GM21515 (cell line): ENCODE data around the gene BLM.
"Not testable (repeated sequence)": the region's sequence is repeated elsewhere in the genome, so short reads cannot be mapped to it uniquely, and the experiment has no call there.

Source experiments
- ATAC-seq: cut with Tn5 transposase; IDR thresholded peaks from one replicate; pipeline ENCODE4 v1.9.1; 2021; ENCODE audit not compliant: unreplicated experiment

BLM gene

DNA sequence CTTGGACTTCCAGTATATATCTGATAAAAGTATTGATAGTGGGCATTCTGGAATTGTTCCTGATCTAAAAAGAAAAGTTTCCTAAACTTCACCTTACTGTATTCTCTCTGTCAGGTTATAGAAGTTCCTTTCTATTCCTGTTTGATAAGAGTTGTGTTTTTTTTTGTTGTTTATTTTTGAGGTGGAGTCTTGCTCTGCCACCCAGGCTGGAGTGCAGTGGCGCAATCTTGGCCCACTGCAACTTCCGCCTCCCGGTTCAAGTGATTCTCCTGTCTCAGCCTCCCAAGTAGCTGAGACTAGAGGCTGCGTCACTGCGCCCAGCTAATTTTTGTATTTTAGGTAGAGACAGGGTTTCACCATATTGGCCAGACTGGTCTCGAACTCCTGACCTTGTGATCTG is 13.1 kb downstream of the BLM start:
- no peak for ATAC-seq

DNA sequence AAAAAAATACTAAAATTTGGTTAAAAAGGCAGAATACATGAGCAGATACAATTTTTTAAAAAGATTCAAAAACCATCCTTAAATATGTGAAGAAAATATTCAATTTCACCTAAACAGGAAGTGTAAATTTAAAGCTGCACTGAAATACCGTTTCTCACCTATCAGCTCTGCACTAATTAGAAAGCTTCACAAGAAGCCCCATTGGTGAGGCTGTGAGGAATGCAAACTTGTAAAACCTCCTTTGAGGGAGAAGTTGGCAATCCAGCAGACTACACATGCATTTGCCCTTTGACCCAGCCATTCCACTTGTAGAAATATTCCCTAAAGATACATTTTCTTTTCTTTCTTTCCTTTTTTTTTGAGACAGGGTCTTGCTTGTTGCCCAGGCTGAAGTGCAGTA is 18.8 kb downstream of the BLM start:
- no peak for ATAC-seq

- not testable (repeated sequence) for ATAC-seq
These were observed 23.4 kb downstream of the BLM start for GRCh38 chr15:90740545-90740944.

GRCh38 chr15:90742087-90742486 is 24.9 kb downstream of the BLM start:
- no peak for ATAC-seq

DNA sequence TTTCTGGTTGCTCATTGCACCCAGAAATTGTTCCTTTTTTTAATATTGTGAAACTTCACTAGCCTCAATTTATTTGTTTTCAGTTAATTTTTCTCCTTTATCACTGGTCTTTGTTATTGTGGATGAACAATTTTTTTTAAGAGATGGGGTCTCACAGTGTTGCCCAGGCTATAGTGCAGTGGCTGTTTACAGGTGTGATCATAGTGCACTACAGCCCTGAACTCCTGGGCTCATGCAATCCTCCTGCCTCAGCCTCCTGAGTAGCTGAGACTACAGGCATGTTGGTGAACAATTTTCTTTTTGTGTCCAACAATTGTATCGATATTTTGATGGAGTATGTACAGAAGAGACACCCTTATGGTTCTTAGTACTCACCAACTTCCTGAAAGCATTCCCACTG is 26.3 kb downstream of the BLM start:
- no peak for ATAC-seq

- ATAC-seq, result no peak
These were observed 27.7 kb downstream of the BLM start for GRCh38 chr15:90744759-90745402.

DNA sequence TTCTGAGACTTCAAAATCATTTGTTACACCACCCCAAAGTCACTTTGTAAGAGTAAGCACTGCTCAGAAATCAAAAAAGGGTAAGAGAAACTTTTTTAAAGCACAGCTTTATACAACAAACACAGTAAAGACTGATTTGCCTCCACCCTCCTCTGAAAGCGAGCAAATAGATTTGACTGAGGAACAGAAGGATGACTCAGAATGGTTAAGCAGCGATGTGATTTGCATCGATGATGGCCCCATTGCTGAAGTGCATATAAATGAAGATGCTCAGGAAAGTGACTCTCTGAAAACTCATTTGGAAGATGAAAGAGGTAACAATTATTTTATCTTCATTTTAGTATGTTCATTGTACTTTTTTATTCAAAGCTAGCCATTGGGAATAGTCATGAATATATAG is 32.6 kb downstream of the BLM start:
- ATAC-seq, result peak; percentile 65

DNA sequence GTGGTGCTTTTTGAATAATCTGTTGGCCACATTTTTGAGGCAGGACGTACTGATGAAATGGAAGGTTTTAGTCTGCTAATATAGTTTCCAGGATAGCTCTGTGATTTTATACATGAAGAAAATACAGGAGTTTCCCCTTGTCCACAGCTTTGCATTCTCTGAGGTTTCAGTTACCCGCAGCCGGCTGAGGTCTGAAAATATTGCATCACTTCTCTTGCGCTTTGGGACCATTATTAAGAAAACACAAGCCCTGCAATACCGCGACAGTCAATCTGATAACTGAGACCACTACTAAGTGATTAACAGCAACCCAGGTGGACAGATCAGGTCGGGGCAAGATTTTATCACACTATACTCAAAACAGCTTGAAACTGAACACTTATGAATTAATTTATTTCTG is 33.0 kb downstream of the BLM start:
- ATAC-seq, result no peak

DNA sequence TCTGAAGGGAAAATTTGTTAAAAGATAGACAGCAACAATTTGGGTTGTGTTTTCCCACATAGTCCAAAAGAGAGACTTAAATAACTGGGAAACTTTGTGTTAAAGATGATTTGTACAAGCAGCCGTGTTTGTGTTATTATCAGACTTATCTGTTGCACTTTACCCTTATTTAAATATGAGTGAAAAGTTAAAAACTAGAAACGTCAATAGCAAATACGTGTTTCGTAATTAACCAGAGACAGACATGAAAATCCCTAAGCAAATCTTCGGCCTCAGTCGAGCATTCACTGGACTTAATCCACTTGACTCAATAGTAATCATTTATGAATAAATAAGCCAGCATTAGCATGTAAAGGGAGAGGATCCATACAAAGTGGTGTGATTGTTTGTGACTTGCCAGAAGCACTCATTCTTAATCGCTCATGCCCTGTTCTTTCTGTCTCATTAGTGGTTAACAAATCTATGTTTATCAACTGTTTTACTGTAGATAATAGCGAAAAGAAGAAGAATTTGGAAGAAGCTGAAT is 34.2 kb downstream of the BLM start:
- ATAC-seq, result no peak

DNA sequence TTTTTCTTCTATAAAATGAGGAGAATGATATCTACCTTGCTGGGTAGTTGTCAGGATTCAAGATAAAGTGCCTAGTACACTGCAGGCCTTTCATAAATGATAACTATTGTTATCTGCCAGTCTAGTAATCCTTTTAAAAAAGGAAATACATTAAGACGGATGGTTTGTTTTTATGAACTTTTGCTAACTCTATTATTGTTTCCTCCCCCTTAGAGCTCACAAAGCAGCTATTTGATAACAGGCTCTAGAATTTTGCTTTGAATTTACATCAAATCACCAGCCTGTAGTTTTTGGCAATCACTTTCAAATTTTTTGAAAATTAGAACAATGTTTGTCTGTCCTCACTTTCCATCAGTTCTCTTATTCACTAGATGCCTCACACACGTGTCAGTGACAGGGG is 39.8 kb downstream of the BLM start:
- ATAC-seq, result no peak

- no peak for ATAC-seq
These were observed 40.3 kb downstream of the BLM start for GRCh38 chr15:90757461-90757860.

GRCh38 chr15:90760661-90761232 is 43.6 kb downstream of the BLM start:
- ATAC-seq, result no peak

DNA sequence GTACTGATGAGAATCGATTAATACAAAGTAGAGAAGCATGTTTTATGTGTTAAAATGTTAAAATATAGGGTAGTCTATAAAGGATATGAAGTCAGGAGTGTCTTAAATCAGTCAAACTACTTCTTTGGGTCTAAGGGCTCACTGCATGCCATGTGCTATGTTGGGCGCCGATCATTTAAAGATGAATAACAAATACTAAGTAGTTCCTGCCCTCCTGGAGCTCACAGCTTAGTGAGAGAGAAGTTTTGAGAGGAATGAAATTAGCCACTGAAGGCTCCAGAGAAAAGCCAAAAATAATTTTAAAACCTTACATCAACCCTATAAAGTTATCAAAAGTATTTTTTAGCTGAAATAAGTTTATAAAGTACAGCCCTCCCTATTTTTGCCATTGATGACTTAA is 44.5 kb downstream of the BLM start:
- ATAC-seq, result no peak

DNA sequence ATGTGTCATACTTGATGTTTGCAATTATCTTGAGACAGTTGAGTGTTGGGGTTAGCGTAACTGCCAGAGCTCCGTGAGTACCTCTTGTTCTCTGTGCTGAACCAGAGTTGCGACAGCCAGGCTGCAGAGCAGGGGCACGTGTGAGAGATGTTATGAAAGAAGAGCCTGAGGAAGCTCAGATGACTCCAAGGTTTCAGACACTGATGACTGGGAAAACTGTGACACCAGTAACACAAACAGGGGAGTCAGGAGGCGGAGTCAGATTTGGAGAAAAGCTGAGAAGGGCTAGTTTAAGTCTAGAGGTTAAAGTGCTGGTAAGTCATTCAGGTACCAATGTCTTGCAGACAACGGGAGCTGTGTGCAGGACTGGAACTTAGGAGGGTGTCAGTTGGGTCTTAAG is 45.0 kb downstream of the BLM start:
- ATAC-seq, result no peak

GRCh38 chr15:90763366-90764099 is 46.4 kb downstream of the BLM start:
- ATAC-seq, result no peak

DNA sequence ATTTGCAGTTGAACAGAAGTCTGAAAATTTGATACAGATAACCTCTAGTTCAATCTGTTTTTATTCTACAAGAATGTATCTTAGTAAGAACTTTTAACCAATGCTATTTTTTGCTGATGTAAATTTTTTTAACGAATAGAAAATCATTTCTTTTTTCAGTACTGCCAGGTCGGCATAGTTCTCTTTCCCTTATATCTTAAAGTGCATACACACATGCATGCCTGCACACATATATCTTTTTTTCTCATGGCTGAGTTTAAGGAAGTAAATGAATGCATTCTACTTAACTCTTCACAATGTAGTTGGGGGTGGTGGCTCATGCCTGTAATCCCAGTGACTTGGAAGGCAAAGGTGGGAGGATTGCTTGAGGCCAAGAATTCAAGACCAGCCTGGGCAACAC is 48.4 kb downstream of the BLM start:
- no peak for ATAC-seq

- ATAC-seq, result no peak
These were observed 48.8 kb downstream of the BLM start for GRCh38 chr15:90765966-90766365.

GRCh38 chr15:90769375-90769774 is 52.2 kb downstream of the BLM start:
- no peak for ATAC-seq

GRCh38 chr15:90773485-90773884 is 56.3 kb downstream of the BLM start:
- ATAC-seq, result no peak

- ATAC-seq, result no peak
These were observed 57.8 kb downstream of the BLM start for GRCh38 chr15:90774731-90775514.

DNA sequence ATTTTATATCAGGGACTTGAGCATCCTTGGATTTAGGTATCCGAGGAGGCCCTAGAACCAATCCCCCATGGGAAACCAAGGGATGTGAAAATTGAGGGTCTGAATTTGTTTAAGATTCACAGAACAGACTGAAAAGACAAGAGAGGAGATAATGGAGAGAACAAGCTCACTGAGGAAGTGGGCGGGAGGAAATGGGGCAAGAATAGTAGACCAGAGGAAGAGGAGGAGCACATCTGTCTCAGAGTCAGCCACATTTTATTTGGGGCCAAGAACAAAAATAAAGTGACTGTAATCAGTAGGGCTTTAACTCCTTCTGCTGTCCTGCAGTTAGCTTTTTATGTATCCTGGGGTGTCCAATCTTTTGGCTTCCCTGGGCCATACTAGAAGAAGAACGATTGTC is 63.8 kb downstream of the BLM start:
- no peak for ATAC-seq

DNA sequence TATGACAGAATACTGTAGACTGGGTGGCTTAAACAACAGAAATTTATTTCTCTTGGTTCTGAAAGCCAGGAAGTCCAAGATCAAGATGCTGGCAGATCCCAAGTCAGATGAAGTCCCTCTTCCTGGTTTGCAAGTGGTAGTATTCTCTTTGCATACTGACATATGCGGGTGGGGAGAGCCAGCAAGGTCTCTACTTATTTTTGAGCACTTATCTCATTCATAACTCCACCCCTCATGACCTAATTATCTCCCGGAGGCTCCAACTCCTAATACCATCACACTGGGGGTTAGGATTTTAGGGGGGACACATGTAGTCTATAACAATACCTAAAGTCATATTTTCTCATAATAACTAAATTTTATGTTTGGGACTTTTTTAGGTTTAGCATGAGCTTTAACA is 65.3 kb downstream of the BLM start:
- no peak for ATAC-seq
